ENCODE measurements around the gene NXPH1. TPM values are rescaled to one million over a fixed set of nuclear protein-coding genes. Genes with fewer than 3 reads are reported as not detected.

The NXPH1 gene
- total RNA-seq, 1 experiment from 2014 or later, result not detected

GRCh38 chr7:8597565-8597964, 164.2 kb downstream of the NXPH1 start:
- H3K4me3 Mint-ChIP-seq (ENCODE audit: low read depth, unreplicated experiment), result no peak overlapping the region
- intact Hi-C loops (cut with micrococcal nuclease; ENCODE audit: unreplicated experiment), result loop anchor here (10.0 kb wide), 1 partner anchor 127 kb away; no protein-coding TSS in a partner anchor
- no peak overlapping the region for H3K27ac Mint-ChIP-seq (ENCODE audit: unreplicated experiment)
- peaks cover 23% of the 10 kb centered on the region for H3K4me1 Mint-ChIP-seq (ENCODE audit: low read depth, unreplicated experiment)
- H3K9me3 Mint-ChIP-seq (ENCODE audit: low read depth, unreplicated experiment), result no peaks in the 10 kb centered on the region
- no peaks in the 10 kb centered on the region for H3K27me3 Mint-ChIP-seq (ENCODE audit: unreplicated experiment)
- DNase-seq, result no peak
- H3K36me3 Mint-ChIP-seq (ENCODE audit: insufficient read depth, unreplicated experiment), result no peaks in the 10 kb centered on the region
- no peak for TF ChIP-seq CTCF (IDR thresholded peaks at IDR 0.05; ENCODE audit: unreplicated experiment)
- CTCF ChIA-PET, result interaction anchor here (0.6 to 0.7 kb wide), 3 partner anchors 14 to 1923 kb away, joined by 3 read pairs; no protein-coding TSS in a partner anchor
- no TSS peak for BruUV-seq (replicated peaks)

GRCh38 chr7:8601121-8601520, 167.7 kb downstream of the NXPH1 start:
- CTCF ChIA-PET, result no interaction called here
- intact Hi-C loops (cut with micrococcal nuclease; ENCODE audit: unreplicated experiment), result no loop called here
- Mint-ChIP-seq H3K27me3 (ENCODE audit: unreplicated experiment) (no peaks in the 10 kb centered on the region), H3K36me3 (ENCODE audit: insufficient read depth, unreplicated experiment) (no peaks in the 10 kb centered on the region), H3K4me3 (ENCODE audit: low read depth, unreplicated experiment) (no peak overlapping the region), H3K27ac (ENCODE audit: unreplicated experiment) (no peak overlapping the region), H3K4me1 (ENCODE audit: low read depth, unreplicated experiment) (peaks cover 12% of the 10 kb centered on the region), H3K9me3 (ENCODE audit: low read depth, unreplicated experiment) (no peaks in the 10 kb centered on the region)
- BruUV-seq (replicated peaks), result no TSS peak
- DNase-seq, result no peak
- TF ChIP-seq CTCF (IDR thresholded peaks at IDR 0.05; ENCODE audit: unreplicated experiment), result no peak

DNA sequence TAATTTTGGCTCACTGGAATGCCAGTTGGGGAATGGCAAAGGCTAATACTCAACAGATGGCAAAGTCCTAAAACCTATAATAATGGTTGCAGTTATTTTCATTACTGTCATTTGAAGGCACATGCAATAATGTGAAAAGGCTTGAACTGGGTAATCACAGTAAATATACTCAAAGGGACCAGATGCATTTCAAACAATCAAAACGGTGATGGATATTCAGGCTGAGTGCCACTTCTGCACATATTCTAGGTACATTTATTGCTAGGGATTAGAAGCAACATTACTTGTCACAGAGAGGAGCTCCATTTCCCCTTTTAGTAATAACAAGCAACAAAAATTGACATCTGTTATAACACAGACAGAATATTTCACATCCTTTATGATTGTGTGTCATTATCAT, 171.8 kb downstream of the NXPH1 start:
- no peaks in the 10 kb centered on the region for H3K4me1 Mint-ChIP-seq (ENCODE audit: low read depth, unreplicated experiment)
- H3K4me3 Mint-ChIP-seq (ENCODE audit: low read depth, unreplicated experiment), result no peak overlapping the region
- intact Hi-C loops (cut with micrococcal nuclease; ENCODE audit: unreplicated experiment), result loop anchor here (5.0 kb wide), 1 partner anchor 168 kb away; no protein-coding TSS in a partner anchor
- H3K9me3 Mint-ChIP-seq (ENCODE audit: low read depth, unreplicated experiment), result no peaks in the 10 kb centered on the region
- no TSS peak for BruUV-seq (replicated peaks)
- no peak for DNase-seq
- CTCF ChIA-PET, result no interaction called here
- H3K36me3 Mint-ChIP-seq (ENCODE audit: insufficient read depth, unreplicated experiment), result no peaks in the 10 kb centered on the region
- TF ChIP-seq CTCF (IDR thresholded peaks at IDR 0.05; ENCODE audit: unreplicated experiment), result no peak
- H3K27me3 Mint-ChIP-seq (ENCODE audit: unreplicated experiment), result no peaks in the 10 kb centered on the region
- no peak overlapping the region for H3K27ac Mint-ChIP-seq (ENCODE audit: unreplicated experiment)

DNA sequence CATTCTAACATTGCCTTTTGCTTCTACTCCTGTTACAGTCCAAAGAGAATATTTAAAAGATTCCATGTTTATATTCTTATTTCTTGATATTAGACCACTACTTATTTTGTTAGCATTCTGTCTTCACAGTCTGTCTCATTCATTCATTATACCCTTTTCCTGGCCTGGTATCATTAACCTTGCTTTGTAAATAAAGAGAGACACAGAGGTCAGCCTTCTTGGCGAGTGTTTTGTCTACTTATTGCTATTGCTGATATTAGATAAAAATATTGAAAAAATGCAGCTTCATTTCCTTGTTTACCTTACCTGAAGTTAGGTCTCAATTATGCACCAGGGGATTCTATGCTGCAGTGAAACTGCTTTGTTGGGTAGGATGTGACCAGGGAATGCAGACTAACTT, 179.2 kb downstream of the NXPH1 start:
- Mint-ChIP-seq H3K4me3 (ENCODE audit: low read depth, unreplicated experiment) (no peak overlapping the region), H3K27ac (ENCODE audit: unreplicated experiment) (no peak overlapping the region), H3K9me3 (ENCODE audit: low read depth, unreplicated experiment) (no peaks in the 10 kb centered on the region), H3K4me1 (ENCODE audit: low read depth, unreplicated experiment) (peaks cover 12% of the 10 kb centered on the region), H3K36me3 (ENCODE audit: insufficient read depth, unreplicated experiment) (no peaks in the 10 kb centered on the region), H3K27me3 (ENCODE audit: unreplicated experiment) (no peaks in the 10 kb centered on the region)
- no TSS peak for BruUV-seq (replicated peaks)
- intact Hi-C loops (cut with micrococcal nuclease; ENCODE audit: unreplicated experiment), result no loop called here
- DNase-seq, result no peak
- CTCF ChIA-PET, result no interaction called here
- no peak for TF ChIP-seq CTCF (IDR thresholded peaks at IDR 0.05; ENCODE audit: unreplicated experiment)
